Measurements from ENCODE around the gene SIX1.

DNA sequence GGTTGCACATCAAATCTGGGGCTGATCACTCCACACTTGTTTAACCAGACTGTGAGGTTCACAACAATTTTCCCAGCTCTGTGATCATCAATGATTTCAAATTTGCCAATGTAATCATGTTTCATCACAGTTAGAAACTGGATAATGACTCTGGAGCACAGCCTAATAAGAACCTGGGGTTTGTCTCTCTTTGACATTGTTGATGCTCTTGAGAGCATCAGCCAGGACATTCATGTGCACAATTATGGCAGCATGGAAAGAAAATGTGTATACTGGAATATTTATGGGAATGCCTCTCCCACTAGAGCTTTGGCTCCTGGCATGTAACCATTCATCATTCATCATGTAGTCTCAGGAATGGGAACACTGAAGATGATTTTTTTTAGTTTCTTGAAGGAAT lies 47.0 kb downstream of the SIX1 start:
- TF ChIP-seq POLR2A (IDR thresholded peaks at IDR 0.05): no peak
- TF ChIP-seq, protein P1, sequence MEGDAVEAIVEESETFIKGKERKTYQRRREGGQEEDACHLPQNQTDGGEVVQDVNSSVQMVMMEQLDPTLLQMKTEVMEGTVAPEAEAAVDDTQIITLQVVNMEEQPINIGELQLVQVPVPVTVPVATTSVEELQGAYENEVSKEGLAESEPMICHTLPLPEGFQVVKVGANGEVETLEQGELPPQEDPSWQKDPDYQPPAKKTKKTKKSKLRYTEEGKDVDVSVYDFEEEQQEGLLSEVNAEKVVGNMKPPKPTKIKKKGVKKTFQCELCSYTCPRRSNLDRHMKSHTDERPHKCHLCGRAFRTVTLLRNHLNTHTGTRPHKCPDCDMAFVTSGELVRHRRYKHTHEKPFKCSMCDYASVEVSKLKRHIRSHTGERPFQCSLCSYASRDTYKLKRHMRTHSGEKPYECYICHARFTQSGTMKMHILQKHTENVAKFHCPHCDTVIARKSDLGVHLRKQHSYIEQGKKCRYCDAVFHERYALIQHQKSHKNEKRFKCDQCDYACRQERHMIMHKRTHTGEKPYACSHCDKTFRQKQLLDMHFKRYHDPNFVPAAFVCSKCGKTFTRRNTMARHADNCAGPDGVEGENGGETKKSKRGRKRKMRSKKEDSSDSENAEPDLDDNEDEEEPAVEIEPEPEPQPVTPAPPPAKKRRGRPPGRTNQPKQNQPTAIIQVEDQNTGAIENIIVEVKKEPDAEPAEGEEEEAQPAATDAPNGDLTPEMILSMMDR (IDR thresholded peaks at IDR 0.05): no peak
- TF ChIP-seq POLR2AphosphoS5 (IDR thresholded peaks at IDR 0.05): no peak

All from breast epithelium (tissue), 3 donors.